LoVo (cell line): Measurements from ENCODE around the gene PDXDC1.
A peak's percentile ranks its signal among the peaks of the same experiment; 100 is the strongest.
"Not testable (repeated sequence)": the region's sequence is repeated elsewhere in the genome, so short reads cannot be mapped to it uniquely, and the experiment has no call there.

Experiments used
- DNase-seq: peaks from one replicate; pipeline ENCODE4 v3.0.0-alpha.2; 2016; ENCODE audit warnings: low spot score

PDXDC1 gene

DNA sequence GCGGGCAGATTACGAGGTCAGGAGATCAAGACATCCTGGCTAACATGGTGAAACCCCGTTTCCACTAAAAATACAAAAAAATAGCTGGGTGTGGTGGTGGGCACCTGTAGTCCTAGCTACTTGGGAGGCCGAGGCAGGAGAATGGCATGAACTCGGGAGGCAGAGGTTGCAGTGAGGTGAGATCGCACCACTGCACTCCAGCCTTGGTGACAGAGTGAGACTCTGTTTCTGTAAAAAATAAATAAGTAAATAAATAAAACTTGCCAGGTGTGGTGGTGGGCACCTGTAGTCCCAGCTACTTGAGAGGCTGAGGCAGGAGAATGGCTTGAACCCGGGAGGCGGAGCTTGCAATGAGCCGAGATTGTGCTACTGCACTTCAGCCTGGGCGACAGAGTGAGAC is 38.1 kb downstream of the PDXDC1 start:
- not testable (repeated sequence) for DNase-seq

DNA sequence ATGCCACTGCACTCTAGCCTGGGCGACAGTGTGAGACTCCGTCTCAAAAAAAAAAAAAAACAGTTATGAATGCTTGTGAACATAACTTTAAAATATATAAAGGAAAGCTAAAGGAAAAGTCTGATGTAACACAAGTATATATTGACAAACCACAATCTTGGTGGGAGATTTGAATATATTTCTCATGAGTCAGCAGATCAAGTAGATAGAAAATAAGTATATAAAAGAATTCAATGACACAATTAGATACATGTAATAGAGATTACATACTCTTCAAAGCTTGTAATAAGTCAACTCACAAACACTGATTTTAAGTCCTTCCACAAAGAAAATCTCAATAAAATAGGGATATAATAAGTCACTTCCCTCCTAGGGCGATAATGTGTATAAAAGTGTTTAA is 40.8 kb downstream of the PDXDC1 start:
- not testable (repeated sequence) for DNase-seq

DNA sequence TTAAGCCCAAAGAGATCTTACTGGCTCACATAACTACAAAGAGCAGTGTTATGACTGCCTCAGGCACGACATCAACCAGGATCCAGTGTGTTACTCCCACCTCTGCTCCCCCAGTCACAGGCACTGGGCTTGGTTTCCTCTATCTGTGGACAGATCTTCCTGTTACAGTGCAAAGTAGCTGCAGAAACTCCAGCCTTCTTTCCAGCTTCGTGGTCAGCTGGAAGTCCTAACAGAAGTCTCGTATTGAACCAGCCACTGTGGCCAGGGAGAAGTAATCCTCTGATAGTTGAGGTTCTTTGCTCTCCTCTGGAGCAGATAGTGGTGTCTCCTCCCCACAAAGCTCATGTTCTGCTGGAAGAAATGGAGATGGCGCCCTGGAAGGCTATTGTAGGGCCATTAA is 41.5 kb downstream of the PDXDC1 start:
- not testable (repeated sequence) for DNase-seq

DNA sequence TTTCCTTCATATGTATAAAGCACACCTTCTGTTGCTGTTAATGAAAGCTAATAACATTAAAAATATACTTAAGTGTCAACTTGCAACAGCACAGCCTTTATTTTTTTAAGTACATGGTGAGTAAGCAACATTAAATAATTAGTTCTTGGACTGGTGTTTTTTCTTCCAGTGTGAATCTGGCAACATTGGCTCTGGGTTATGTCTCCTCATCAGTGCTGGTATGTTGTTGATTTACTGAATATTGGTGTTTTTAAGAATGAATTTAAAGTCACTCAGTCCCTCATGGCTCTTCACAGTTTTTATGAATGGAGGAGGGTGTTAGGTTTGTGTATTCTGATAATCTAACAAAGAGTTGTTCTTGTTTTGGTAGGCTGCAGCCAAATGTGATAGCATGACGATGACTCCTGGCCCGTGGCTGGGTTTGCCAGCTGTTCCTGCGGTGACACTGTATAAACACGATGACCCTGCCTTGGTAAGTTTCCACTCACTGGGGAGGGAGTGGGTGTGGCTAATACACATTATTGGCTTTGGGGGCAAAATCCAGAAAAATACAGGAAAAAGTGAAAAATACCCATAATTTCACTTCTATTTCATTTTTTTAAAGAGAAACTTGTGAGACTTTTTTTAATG is 42.2 kb downstream of the PDXDC1 start:
- not testable (repeated sequence) for DNase-seq

DNA sequence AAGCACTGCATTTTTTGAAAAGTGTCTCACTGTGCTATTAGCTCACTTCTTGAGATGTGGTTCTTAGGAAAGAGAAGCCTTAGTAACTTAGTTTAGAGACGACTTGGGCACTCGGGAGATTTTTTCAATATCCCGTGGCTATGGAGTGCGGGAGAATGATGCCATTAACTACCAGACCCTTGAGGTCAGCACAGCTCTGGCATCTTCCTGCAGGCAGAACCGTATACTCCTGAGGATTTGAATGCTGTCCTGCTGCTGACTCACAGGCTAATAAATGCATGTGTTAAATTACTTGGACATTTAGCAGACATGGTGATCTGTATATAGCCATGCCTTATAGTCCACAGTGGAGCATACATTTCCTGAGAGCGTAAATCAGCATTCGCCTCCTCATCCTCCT is 46.6 kb downstream of the PDXDC1 start:
- DNase-seq: not testable (repeated sequence)

DNA sequence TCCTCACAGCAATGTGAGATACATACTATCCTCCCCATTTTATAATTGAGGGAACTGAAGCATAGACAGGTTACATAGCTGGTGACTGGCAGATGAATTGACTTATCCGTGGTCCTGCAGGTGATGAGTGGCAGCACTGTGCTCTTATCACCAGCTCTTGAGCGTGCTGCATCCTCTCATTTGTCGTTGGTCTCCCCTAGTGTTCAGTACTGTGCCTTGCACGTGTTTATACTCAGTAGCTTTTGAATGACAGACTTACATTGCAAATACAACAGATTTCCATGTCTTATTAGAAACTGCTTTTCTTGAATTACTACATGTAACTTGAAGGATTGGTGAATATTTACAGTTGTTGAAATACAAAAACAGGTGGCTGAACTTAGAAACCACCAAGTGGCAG is 47.4 kb downstream of the PDXDC1 start:
- peak; percentile 15 for DNase-seq

DNA sequence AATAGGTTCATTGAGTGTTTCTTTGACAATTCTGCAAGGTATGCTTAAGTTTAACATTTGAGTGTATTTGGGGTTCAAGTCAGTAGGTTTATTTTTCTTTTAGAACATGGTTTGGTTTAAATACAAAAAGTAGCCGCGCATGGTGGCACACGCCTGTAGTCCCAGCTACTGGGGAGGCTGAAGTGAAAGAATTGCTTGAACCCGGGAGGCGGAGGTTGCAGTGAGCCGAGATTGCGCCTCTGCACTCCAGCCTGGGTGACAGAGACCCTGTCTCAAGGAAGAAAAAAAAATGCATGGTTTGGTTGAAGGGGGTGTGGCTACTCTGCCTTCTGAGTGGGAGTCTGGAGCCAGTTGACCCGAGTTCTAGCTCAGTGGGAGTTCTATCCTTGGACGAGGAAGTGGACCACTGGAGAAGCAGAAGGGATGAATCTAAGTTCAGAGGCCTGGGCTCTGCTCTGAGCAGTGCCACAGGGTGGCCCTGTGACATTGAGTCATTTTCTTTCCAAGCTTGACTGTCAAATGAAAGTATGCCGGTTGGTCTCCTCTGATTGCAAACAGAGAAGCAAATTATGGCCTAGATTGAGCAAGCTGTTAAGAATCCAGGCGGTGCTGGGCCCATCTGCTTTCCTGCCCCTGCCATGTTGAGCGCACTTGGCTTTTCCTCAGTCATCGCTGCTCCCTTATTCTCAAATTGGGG is 48.7 kb downstream of the PDXDC1 start:
- not testable (repeated sequence) for DNase-seq

DNA sequence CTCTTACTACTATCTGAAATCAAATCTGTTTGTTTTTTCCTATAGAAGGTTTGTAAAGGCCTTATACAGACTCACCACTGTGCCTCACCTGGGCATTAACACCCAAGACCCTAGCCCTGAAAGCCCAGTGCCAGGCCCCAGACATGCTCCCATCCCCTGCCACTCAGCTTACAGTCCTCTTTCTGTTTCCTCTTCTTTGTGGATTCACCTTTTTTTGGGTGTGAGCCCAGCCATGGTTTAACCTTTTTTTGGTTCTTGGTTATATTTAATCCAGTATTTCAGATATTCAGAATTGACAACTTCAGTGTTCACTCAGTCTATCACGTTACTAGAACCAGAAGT is 50.0 kb downstream of the PDXDC1 start:
- not testable (repeated sequence) for DNase-seq

DNA sequence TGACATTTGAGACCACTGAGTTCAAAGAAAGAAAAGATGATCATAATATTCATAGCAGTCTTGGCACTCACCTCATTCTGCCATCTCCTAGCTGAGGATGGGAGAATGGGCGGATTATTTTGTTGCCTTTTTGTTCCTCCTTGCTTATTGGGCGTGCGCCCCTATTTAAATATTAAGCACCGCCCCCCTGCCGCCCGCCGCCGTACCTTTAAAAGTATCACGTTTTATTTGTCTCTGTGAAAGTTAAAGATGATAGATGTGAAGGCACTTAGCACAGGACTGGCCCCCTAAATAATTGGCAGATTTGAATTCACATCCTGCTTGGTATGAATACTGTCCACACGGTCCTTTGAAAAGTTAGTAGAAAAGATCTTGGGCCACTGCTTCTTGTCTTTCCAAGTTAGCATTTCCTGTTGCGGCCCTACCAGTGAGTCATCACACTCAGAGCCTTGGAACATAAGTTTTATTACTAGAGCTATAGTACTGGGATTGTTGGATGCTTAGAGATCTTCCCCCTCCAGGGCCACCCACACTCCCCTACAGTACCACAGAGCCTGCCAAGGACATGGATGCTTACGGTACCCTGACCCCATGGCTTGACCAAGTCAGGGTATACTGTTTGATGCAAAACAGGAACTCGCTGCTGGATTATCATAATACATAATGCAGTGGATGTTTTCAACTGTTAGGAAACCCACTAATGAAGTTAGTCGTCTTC is 50.6 kb downstream of the PDXDC1 start:
- not testable (repeated sequence) for DNase-seq

DNA sequence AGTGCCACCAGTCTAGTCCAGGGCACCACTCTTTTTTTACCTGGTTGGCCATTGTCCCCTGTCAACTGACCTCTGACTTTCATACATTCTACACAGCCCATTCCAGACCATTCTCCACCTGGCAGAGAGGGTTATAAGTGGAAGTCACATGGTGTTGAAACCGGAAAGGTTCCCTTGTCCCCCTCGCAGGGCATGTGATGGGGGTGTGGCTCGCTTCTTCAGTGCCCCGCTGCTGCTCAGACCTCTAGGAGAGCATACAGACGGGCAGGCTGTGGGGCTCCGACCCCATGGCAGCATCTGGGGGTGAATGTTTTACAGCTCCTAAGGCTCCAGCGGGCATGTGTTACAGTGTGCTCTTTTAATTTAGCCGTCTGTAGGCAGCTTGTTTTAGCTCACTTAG is 52.2 kb downstream of the PDXDC1 start:
- DNase-seq: not testable (repeated sequence)

DNA sequence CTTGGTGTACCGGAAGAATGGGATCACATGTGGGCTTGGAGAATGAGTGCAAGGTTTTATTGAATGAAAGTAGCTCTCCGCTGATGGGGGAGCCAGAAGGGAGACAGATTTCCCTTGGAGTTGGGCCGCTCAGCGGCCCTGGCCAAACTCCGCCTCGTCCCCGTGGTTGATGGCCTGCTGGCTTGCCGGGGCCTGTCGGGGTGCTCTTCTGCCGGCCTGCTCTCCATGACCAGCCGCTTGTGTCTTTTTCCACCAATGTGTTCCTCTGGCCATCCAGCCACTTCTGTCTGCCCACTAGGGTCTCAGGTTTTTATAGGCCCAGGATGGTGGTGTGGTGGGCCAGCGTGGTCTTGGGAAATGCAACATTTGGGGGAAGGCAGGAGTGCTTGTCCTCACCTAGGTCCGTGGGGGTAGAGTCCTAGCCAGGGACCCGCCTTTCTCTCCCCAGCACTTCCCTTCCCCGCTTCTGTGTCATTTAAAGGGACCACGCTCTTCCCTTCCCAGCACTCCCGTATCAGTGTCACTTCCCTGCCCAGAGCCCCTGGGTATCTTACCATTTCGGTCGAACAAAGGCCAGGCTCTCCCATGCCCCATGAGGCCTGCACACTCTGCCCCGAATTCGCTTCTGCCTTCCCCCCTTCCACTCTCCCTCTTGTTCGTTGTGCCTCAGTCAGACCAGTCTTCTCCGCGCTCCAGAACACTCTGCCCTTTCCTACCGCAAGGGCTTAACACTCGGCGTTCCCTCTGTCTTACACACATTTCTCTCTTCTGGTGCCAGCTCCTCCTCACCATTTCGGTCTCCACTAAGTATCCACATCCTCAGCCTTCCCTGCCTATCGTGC is 52.9 kb downstream of the PDXDC1 start:
- DNase-seq: not testable (repeated sequence)

DNA sequence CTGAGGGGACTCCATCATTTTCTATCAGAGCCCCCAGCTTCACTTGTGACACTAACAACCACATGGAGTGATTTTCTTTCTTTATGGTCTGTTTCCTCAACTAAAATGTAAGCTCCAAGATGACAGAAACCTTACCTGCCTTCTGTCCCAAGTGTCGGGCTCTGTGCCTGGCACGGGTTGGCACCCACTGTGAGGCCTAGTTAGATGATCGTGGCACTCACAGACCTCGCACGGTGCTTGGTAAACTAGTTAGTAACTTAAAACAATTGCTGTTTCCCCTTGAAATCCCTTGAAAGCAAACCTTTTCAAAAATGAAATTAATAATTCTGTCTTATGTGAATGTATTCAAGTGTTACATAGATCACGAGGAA is 53.5 kb downstream of the PDXDC1 start:
- not testable (repeated sequence) for DNase-seq

DNA sequence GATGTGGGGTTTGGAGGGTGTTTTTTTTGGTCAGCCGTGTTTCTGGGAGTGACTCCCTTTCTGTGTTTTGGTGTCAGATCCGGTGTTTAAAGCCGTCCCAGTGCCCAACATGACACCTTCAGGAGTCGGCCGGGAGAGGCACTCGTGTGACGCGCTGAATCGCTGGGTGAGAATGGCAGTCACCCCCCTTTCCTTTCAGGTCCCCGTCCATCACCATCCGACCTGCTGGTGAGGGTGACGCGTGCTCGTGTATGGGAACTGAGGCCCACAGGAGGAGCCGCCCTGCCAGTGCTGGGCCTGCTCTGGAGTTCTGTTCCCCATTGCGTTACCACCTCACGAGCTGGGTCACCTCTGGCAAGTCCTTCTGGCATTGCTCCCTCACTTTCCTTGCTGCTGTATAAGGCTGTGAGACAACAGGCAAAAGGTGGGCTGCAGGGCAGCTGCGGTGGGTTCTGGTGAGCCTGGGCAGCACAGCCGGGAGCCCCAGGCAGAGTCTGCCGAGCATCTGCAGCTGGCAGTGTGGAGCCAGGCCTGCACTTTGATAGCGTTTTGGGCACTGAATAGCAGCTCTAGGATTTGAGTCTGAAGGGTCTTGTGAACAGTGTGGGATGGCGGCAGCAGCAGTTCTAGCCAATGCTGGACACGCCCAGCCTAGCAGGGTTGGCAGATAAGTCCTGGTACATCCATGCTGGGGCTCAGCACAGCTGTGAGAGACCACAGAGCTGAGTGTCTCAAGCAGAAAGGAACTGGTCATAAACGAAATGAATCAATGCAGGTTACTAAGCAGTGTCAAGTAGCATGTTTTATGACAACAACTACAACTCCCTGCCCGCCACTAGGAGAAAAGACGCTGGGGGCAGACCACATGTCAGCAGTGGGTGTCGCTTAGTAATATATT is 54.2 kb downstream of the PDXDC1 start:
- not testable (repeated sequence) for DNase-seq

DNA sequence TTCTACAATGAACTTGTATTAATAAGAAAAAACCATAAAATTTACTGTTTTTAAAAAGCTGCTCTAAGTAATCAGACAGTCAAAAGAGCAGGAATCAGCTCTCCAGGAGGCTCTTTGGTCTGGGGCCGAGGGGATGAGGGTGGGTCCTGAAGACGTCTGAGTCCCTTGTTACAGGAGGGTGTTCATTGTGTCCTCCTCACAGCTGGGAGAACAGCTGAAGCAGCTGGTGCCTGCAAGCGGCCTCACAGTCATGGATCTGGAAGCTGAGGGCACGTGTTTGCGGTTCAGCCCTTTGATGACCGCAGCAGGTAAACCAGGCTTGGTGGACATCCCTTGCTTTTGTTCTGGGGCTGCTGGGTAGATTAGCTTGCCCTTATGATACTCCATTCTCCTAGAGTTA is 54.9 kb downstream of the PDXDC1 start:
- not testable (repeated sequence) for DNase-seq

DNA sequence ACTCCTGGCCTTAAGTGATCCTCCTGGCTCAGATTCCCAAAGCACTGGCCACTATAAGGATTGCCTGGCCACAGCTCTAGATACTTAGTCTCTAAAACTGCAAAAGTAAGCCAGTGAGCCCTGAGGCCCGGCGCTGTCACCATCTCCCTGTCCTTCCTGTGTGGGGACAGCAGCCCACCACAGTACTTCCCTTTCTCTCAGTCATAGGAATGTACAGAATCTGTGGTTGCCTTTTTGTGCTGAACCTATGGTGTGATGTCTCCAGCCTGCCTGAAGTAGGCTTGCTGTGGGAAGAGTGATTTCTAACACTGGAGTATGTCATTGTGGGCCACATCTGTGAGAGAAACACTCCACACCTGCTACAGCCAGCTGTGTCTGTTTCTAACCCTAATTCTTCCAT is 56.4 kb downstream of the PDXDC1 start:
- DNase-seq: no peak

DNA sequence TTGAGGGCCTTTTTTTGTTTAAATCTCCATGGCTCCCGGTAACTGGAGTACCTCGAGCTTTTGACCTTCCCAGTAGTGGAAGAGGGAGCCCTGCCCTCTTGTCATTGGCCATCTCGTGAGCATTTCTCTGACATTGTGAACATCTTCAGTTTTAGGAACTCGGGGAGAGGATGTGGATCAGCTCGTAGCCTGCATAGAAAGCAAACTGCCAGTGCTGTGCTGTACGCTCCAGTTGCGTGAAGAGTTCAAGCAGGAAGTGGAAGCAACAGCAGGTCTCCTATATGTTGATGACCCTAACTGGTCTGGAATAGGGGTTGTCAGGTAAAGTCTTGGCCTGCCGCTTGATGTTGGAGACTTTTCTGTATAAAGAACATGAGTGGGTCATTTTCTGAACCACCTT is 56.8 kb downstream of the PDXDC1 start:
- DNase-seq: no peak

DNA sequence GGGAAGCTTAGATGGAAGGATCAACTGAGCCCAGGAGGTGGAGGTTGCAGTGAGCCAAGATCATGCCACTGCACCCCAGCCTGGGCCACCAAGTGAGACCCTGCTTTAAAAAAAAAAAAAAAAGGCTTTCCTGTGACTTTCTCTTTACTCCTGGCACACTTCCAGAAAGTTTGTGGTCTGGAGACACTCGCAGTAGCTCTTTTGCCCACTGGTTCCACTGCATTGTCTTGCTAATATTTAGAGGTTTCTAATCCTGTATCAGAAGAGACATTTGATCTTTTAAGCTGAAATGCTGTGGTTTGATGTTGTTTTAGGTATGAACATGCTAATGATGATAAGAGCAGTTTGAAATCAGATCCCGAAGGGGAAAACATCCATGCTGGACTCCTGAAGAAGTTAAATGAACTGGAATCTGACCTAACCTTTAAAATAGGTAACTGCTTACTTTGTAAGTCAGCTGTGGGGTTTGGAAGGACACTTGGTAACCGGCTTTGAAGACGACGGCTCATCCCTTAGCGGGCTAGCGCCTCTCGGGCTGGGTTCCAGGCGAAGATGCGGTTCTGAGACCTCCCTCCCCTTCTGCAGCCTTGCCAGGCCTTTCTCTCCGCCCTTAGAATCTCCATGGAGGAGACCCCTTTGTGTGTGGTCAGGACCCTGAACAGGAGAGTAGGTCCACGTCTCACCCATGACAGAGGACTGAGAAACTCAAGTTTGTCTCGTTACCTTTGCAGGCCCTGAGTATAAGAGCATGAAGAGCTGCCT is 57.9 kb downstream of the PDXDC1 start:
- no peak for DNase-seq

DNA sequence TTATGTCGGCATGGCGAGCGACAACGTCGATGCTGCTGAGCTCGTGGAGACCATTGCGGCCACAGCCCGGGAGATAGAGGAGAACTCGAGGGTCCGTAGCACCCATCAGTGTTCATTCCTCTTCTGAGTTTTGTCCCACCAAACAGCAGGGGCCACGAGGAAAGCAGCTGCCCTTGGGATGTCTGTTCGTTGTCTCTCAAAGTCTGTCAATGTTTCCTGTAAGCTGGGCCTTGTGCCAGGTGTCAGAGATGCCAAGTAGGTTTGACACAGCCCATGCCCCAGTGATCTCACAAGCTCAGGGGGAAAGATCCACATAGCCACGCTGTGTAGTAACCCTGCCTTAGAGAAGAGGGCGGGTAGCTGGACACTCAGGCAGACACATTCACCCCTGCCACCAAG is 58.5 kb downstream of the PDXDC1 start:
- DNase-seq: no peak

DNA sequence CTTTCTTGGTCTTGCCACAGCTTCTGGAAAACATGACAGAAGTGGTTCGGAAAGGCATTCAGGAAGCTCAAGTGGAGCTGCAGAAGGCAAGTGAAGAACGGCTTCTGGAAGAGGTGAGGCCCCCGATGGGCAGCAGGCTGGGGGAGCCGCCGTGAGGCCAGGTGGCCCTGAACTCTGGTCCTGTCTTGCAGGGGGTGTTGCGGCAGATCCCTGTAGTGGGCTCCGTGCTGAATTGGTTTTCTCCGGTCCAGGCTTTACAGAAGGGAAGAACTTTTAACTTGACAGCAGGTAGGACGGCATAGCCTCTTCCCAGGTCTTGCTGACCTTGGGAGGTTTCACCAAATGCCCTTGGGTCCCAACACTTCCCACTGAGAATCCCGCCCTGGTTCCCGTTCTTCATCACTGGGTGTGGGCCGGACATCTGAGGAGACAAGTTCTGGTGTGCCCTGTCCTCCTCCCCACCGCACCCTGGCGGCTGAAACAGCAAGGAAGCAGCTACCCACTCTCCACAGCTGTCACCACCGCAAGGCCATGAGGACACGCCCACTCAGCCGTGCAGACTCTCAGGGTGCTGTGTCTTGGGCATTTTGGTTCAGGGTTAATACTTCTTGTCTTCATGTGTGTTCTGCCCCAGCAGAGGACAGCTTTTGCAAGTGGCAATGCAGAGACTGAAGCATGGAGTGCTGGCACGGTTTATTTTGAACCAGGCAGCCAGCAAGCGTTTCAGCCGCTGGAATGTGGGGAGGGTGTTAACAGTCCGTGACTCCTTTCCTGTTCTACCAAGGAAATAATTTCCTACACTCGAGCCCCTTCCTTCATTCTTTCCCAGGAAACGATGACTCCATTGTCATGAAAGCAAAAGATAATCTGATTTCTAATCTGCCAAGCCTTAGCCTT is 59.7 kb downstream of the PDXDC1 start:
- DNase-seq: no peak
